Measurements from ENCODE around the gene MEIG1. TPM values are rescaled to one million over a fixed set of nuclear protein-coding genes. Genes with fewer than 3 reads are reported as not detected.

Gene MEIG1
- polyA plus RNA-seq, 2 of the 4 experiments (the other 2 are of a cell fraction), result 0.79 to 1.9 TPM

DNA sequence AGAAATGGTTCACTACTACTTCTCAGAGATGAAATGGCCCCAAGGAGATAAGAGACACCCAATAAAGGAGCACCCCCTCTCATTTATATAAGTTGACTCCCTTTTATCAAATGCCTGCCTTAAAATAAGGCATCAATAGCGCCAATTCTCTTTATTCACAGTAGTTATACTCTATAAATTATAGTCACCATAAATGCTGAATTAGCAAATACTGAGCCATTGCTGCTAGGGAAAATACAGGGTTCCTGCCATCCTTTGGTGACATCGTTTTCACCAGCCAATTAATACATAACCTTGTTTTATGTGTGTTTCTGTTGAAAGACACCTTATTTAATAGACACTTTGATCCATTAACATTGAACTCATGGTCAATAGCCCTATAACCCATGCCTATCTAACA is 33.9 kb upstream of the MEIG1 start:
- TF ChIP-seq MAFK (IDR thresholded peaks at IDR 0.05; ENCODE audit: partially characterized antibody) (peak; percentile 94), HEYL (CRISPR knock-in tag; IDR thresholded peaks at IDR 0.05) (no peak), TP53 (CRISPR knock-in tag; IDR thresholded peaks at IDR 0.05) (no peak)
- DNase-seq (ENCODE audit: low read depth in 1 of 2, low spot score in 1 of 2), result no peak
- H3K4me1 ChIP-seq, result peaks cover 7% of the 10 kb centered on the region; the same call in 1 of the 3 replicates
- H3K27ac ChIP-seq, result no peak overlapping the region
- WGBS (ENCODE audit: missing lambda C conversion rate), result 93% methylated on average over 2 of the region's 2 CpGs
- ATAC-seq, result no peak
- CTCF ChIA-PET, result no interaction called here
- no peaks in the 10 kb centered on the region for H3K9me3 ChIP-seq
- POLR2A ChIA-PET, result no interaction called here
- H3K4me3 ChIP-seq, result no peak overlapping the region
- H3K4me2 ChIP-seq, result no peak overlapping the region
- no peak for FAIRE-seq

DNA sequence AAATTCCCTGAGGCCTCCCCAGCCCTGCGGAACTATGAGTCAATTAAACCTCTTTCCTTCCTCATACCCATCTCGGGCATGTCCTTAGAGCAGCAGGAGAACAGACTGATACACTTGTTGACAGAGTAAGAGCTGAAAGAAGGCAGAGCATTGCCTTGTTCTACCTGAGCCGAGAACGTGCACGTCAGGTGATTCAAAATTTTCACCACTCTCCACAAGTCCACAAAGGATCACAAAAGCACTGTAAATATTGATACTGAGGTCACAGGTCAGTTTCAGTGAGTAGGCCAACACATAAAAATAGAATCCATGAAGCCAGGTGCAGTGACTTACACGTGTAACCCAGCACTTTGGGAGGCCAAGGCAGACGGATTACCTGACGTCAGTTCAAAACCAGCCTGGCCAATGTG is 33.1 kb upstream of the MEIG1 start:
- Histone ChIP-seq H3K4me1 (peaks cover 7% of the 10 kb centered on the region; the same call in 1 of the 3 replicates), H3K4me2 (no peak overlapping the region), H3K9me3 (no peaks in the 10 kb centered on the region), H3K4me3 (no peak overlapping the region), H3K27ac (no peak overlapping the region)
- TF ChIP-seq SREBF2 (IDR thresholded peaks at IDR 0.05) (no peak), HOXB5 (CRISPR knock-in tag; IDR thresholded peaks at IDR 0.05) (no peak), PBX3 (IDR thresholded peaks at IDR 0.05) (no peak), ESRRA (IDR thresholded peaks at IDR 0.05; ENCODE audit: borderline replicate concordance, low read length) (no peak), NPAS2 (CRISPR knock-in tag; IDR thresholded peaks at IDR 0.05; ENCODE audit: borderline replicate concordance) (no peak), MAZ (IDR thresholded peaks at IDR 0.05; ENCODE audit: borderline replicate concordance, low read depth, low read length) (no peak), ZFP36 (IDR thresholded peaks at IDR 0.05; ENCODE audit: borderline replicate concordance, partially characterized antibody) (no peak), BHLHE40 (IDR thresholded peaks at IDR 0.05; ENCODE audit: low read depth, low read length) (no peak)
- TF ChIP-seq, protein P1, sequence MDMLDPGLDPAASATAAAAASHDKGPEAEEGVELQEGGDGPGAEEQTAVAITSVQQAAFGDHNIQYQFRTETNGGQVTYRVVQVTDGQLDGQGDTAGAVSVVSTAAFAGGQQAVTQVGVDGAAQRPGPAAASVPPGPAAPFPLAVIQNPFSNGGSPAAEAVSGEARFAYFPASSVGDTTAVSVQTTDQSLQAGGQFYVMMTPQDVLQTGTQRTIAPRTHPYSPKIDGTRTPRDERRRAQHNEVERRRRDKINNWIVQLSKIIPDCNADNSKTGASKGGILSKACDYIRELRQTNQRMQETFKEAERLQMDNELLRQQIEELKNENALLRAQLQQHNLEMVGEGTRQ (IDR thresholded peaks at IDR 0.05), result no peak
- FAIRE-seq (no peak), DNase-seq (ENCODE audit: low read depth in 1 of 2, low spot score in 1 of 2) (no peak), ATAC-seq (no peak)
- ChIA-PET CTCF (no interaction called here), POLR2A (no interaction called here)
- WGBS (ENCODE audit: missing lambda C conversion rate), result 93% methylated on average over 8 of the region's 8 CpGs

DNA sequence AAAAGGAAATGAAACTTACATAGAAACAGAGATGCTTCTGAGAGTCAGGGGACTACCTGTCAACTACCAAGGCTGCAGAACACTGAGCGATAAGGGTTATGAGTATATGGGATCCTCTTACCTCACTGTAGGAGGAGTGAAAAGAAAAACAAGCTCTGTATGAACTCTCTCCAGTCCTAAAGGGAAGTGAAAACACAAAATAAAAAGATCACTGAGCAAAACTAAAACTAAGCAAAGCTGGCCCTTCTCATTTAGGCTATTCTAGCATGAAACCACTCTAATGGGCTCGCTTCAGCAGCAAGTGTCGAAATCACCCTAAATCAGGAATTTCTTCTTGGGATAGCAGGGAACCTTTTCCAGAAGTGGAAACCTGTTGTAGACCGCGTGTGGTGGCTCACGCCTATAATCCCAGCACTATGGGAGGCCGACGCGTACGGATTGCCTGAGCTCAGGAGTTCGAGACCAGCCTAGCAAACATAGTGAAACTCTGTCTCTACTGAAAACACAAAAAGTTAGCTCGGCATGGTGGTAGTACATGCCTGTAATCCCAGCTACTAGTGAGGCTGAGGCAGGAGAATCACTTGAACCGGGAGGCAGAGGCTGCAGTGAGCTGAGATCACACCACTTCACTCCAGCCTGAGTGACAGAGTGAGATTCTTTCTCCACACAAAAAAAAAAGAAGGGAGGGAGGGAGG is 32.3 kb upstream of the MEIG1 start:
- ATAC-seq, result no peak
- CTCF ChIA-PET, result no interaction called here

More for the DNA sequence above, 32.3 kb upstream of the MEIG1 start:
- no peak for FAIRE-seq
- POLR2A ChIA-PET, result interaction anchor here (0.7 kb wide), 1 partner anchor 32 kb away, joined by 3 read pairs; the partner anchor contains the start of gene MEIG1
- Histone ChIP-seq H3K4me3 (no peak overlapping the region), H3K4me2 (no peak overlapping the region), H3K4me1 (peaks cover 7% of the 10 kb centered on the region; the same call in 1 of the 3 replicates), H3K9me3 (no peaks in the 10 kb centered on the region), H3K27ac (no peak overlapping the region)
- DNase-seq (ENCODE audit: low read depth in 1 of 2, low spot score in 1 of 2), result no peak
- no peak for TF ChIP-seq HOXB5 (CRISPR knock-in tag; IDR thresholded peaks at IDR 0.05)
- TF ChIP-seq KDM1A (IDR thresholded peaks at IDR 0.05; ENCODE audit: low read depth), result no peak
- no peak for TF ChIP-seq CHD2 (IDR thresholded peaks at IDR 0.05; ENCODE audit: low read length, partially characterized antibody)
- TF ChIP-seq SMC3 (IDR thresholded peaks at IDR 0.05), result no peak
- no peak for TF ChIP-seq MYC (IDR thresholded peaks at IDR 0.05; ENCODE audit: borderline replicate concordance, low read length)
- no peak for TF ChIP-seq EP300 (IDR thresholded peaks at IDR 0.05)
- no peak for TF ChIP-seq MAZ (IDR thresholded peaks at IDR 0.05; ENCODE audit: borderline replicate concordance, low read depth, low read length)
- TF ChIP-seq, protein P2, sequence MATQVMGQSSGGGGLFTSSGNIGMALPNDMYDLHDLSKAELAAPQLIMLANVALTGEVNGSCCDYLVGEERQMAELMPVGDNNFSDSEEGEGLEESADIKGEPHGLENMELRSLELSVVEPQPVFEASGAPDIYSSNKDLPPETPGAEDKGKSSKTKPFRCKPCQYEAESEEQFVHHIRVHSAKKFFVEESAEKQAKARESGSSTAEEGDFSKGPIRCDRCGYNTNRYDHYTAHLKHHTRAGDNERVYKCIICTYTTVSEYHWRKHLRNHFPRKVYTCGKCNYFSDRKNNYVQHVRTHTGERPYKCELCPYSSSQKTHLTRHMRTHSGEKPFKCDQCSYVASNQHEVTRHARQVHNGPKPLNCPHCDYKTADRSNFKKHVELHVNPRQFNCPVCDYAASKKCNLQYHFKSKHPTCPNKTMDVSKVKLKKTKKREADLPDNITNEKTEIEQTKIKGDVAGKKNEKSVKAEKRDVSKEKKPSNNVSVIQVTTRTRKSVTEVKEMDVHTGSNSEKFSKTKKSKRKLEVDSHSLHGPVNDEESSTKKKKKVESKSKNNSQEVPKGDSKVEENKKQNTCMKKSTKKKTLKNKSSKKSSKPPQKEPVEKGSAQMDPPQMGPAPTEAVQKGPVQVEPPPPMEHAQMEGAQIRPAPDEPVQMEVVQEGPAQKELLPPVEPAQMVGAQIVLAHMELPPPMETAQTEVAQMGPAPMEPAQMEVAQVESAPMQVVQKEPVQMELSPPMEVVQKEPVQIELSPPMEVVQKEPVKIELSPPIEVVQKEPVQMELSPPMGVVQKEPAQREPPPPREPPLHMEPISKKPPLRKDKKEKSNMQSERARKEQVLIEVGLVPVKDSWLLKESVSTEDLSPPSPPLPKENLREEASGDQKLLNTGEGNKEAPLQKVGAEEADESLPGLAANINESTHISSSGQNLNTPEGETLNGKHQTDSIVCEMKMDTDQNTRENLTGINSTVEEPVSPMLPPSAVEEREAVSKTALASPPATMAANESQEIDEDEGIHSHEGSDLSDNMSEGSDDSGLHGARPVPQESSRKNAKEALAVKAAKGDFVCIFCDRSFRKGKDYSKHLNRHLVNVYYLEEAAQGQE (IDR thresholded peaks at IDR 0.05), result no peak
- WGBS (ENCODE audit: missing lambda C conversion rate), result 94% methylated on average over 13 of the region's 13 CpGs
